H1 (cell line): ENCODE data around the gene MEA1. TPM values are rescaled to one million over a fixed set of nuclear protein-coding genes. Genes with fewer than 3 reads are reported as not detected.

ENCODE experiments used
- CTCF ChIA-PET: fragments of 300-600 bp; sonication (Branson Sonifier 250); formaldehyde crosslinking; loops from one replicate; lab custom pipeline; 2021; ENCODE audit not compliant: partially characterized antibody; lab: Charles Lee
- POLR2A ChIA-PET: fragments of 300-600 bp; sonication (Branson Sonifier 250); formaldehyde crosslinking; loops from one replicate; lab custom pipeline; 2021; ENCODE audit warnings: inconsistent platforms; ENCODE audit not compliant: partially characterized antibody; lab: Charles Lee
- DNase-seq, 2 experiments: peaks; one replicate each; pipeline versions ENCODE4 v3.0.0 to v3.0.0-alpha.2; 2010 to 2022; ENCODE audit warnings: low spot score in 2 of 2, low read depth in 1 of 2, mixed read lengths in 1 of 2
- FAIRE-seq: peaks from 2 replicates; lab custom pipeline; 2011; peaks lifted over from hg19 to GRCh38; lab: Jason Lieb, UNC
- H2AFZ ChIP-seq: 2 replicates; pipeline ENCODE4 v1.8.1; 2012; ENCODE audit warnings: low read length, inconsistent platforms
- H2AK5ac ChIP-seq: 2 replicates; pipeline ENCODE4 v1.6.1; 2013; ENCODE audit warnings: low read depth, low read length
- H2BK120ac ChIP-seq: replicated peaks from 2 replicates; pipeline ENCODE3; 2013; ENCODE audit warnings: low read depth, low read length, inconsistent platforms
- H2BK12ac ChIP-seq: 2 replicates; pipeline ENCODE4 v1.6.1; 2013; ENCODE audit warnings: low read depth, low read length
- H2BK15ac ChIP-seq: 2 replicates; pipeline ENCODE4 v1.6.1; 2013; ENCODE audit warnings: low read length
- H2BK20ac ChIP-seq: 2 replicates; pipeline ENCODE4 v1.6.1; 2013; ENCODE audit warnings: low read length
- H2BK5ac ChIP-seq: 2 replicates; pipeline ENCODE4 v1.6.1; 2013; ENCODE audit warnings: low read depth, low read length
- H3K14ac ChIP-seq: 2 replicates; pipeline ENCODE4 v1.6.1; 2013; ENCODE audit warnings: inconsistent platforms; ENCODE audit not compliant: insufficient read length
- H3K18ac ChIP-seq: 2 replicates; pipeline ENCODE4 v1.6.1; 2013; ENCODE audit warnings: low read length; ENCODE audit errors: extremely low read depth
- H3K23ac ChIP-seq: 2 replicates; pipeline ENCODE4 v1.6.1; 2013; ENCODE audit warnings: inconsistent platforms; ENCODE audit not compliant: insufficient read length
- H3K23me2 ChIP-seq: 2 replicates; pipeline ENCODE4 v1.6.1; 2013; ENCODE audit warnings: low read depth, low read length
- H3K27ac ChIP-seq: 2 replicates; pipeline ENCODE4 v1.6.1; 2011; ENCODE audit warnings: low read depth, low read length, inconsistent platforms
- H3K27me3 ChIP-seq, 4 experiments: replicated peaks in 1 of 4; 1 replicate in 1 of 4; 2 replicates in 3 of 4; pipeline versions ENCODE4 v1.6.1 to v1.8.1; 2011 to 2013; ENCODE audit warnings: low read length in 3 of 4, mild to moderate bottlenecking in 3 of 4, inconsistent platforms in 2 of 4, mixed read lengths in 2 of 4, moderate library complexity in 1 of 4; ENCODE audit not compliant: control insufficient read depth in 3 of 4, insufficient read depth in 3 of 4; ENCODE audit errors: extremely low read depth in 1 of 4
- H3K36me3 ChIP-seq, 4 experiments: 2 replicates each; pipeline versions ENCODE4 v1.6.1 to v1.8.1; 2011 to 2013; ENCODE audit warnings: mild to moderate bottlenecking in 4 of 4, low read length in 3 of 4, moderate library complexity in 2 of 4, control low read depth in 1 of 4, inconsistent platforms in 1 of 4; ENCODE audit not compliant: insufficient read depth in 4 of 4, control insufficient read depth in 2 of 4
- H3K4ac ChIP-seq: replicated peaks from 2 replicates; pipeline ENCODE3; 2013; ENCODE audit warnings: low read length, low read depth, mixed read lengths, inconsistent platforms; ENCODE audit not compliant: insufficient read length
- H3K4me1 ChIP-seq, 4 experiments: replicated peaks in 1 of 4; 1 replicate in 1 of 4; 2 replicates in 3 of 4; pipeline versions ENCODE4 v1.6.1 to v1.8.1; 2011 to 2013; ENCODE audit warnings: low read length in 3 of 4, inconsistent platforms in 2 of 4, mixed read lengths in 1 of 4; ENCODE audit not compliant: insufficient read depth in 4 of 4, control insufficient read depth in 3 of 4
- H3K4me2 ChIP-seq, 2 experiments: 2 replicates each; pipeline versions ENCODE4 v1.6.1 to v1.8.1; 2011 to 2013; ENCODE audit warnings: low read depth in 2 of 2, low read length in 2 of 2, control low read depth in 1 of 2, inconsistent platforms in 1 of 2, mild to moderate bottlenecking in 1 of 2; ENCODE audit not compliant: insufficient read depth in 1 of 2
- H3K4me3 ChIP-seq, 4 experiments: fragments of 200-600, 300-600 bp in 1 of 4; sonication (generic), shearing (Covaris generic), sonication (Bioruptor Twin) in 1 of 4; 2 replicates each; pipeline versions ENCODE4 v1.5.1 to v1.8.1; 2011 to 2016; ENCODE audit warnings: low read length in 4 of 4, low read depth in 3 of 4, control low read depth in 2 of 4, inconsistent platforms in 2 of 4, mild to moderate bottlenecking in 2 of 4, mixed read lengths in 1 of 4, moderate library complexity in 1 of 4; ENCODE audit not compliant: insufficient read depth in 2 of 4; ENCODE audit errors: extremely low read depth in 1 of 4
- H3K56ac ChIP-seq: replicated peaks from 2 replicates; pipeline ENCODE3; 2013; ENCODE audit warnings: low read depth, mild to moderate bottlenecking, mixed read lengths, low read length, inconsistent platforms; ENCODE audit not compliant: insufficient read length
- H3K79me1 ChIP-seq: 2 replicates; pipeline ENCODE4 v1.6.1; 2013; ENCODE audit warnings: low read depth, low read length, control low read depth
- H3K79me2 ChIP-seq, 2 experiments: 2 replicates each; pipeline versions ENCODE4 v1.6.1 to v1.8.1; 2012 to 2013; ENCODE audit warnings: low read length in 2 of 2, mild to moderate bottlenecking in 2 of 2, inconsistent platforms in 1 of 2; ENCODE audit not compliant: insufficient read depth in 2 of 2, control insufficient read depth in 1 of 2
- H3K9ac ChIP-seq, 4 experiments: replicated peaks in 1 of 4; 1 replicate in 1 of 4; 2 replicates in 3 of 4; pipeline versions ENCODE4 v1.6.1 to v1.8.1; 2011 to 2013; ENCODE audit warnings: low read depth in 3 of 4, low read length in 3 of 4, control low read depth in 2 of 4, mild to moderate bottlenecking in 2 of 4, moderate library complexity in 2 of 4, inconsistent platforms in 1 of 4; ENCODE audit errors: extremely low read depth in 1 of 4
- H3K9me3 ChIP-seq, 2 experiments: 2 replicates each; pipeline versions ENCODE4 v1.6.1 to v1.8.1; 2012 to 2013; ENCODE audit warnings: mild to moderate bottlenecking in 2 of 2, moderate library complexity in 2 of 2, control low read depth in 1 of 2, inconsistent platforms in 1 of 2, low read depth in 1 of 2, low read length in 1 of 2, mixed read lengths in 1 of 2; ENCODE audit not compliant: insufficient read depth in 2 of 2
- H4K20me1 ChIP-seq, 2 experiments: replicated peaks in 1 of 2; 2 replicates each; pipeline versions ENCODE3 to v1.8.1; 2011 to 2013; ENCODE audit warnings: inconsistent platforms in 2 of 2, low read length in 2 of 2, mild to moderate bottlenecking in 1 of 2; ENCODE audit not compliant: insufficient read depth in 2 of 2, control insufficient read depth in 1 of 2
- H4K5ac ChIP-seq: 2 replicates; pipeline ENCODE4 v1.6.1; 2013; ENCODE audit warnings: low read length, low read depth, mixed read lengths, inconsistent platforms; ENCODE audit not compliant: insufficient read length
- H4K8ac ChIP-seq: 2 replicates; pipeline ENCODE4 v1.8.0; 2013; ENCODE audit warnings: mild to moderate bottlenecking, moderate library complexity, low read length, inconsistent platforms; ENCODE audit not compliant: insufficient read depth; ENCODE audit errors: extremely low read depth
- H4K91ac ChIP-seq: replicated peaks from 2 replicates; pipeline ENCODE3; 2013; ENCODE audit warnings: low read length, mixed read lengths, inconsistent platforms; ENCODE audit not compliant: insufficient read length
- ATF2 ChIP-seq: IDR thresholded peaks from 2 replicates; pipeline ENCODE4 v1.6.1; 2012; ENCODE audit warnings: low read length, inconsistent platforms
- EP300 ChIP-seq, 2 experiments: IDR thresholded peaks; 1 replicate in 1 of 2; 2 replicates in 1 of 2; pipeline ENCODE4 v1.6.1; 2011 to 2012; ENCODE audit warnings: low read depth in 2 of 2, low read length in 2 of 2, mild to moderate bottlenecking in 2 of 2, borderline replicate concordance in 1 of 2, inconsistent platforms in 1 of 2, moderate library complexity in 1 of 2
- NANOG ChIP-seq: IDR thresholded peaks from 2 replicates; pipeline ENCODE4 v1.6.1; 2011; ENCODE audit warnings: low read length, low read depth, mild to moderate bottlenecking, inconsistent platforms; ENCODE audit not compliant: insufficient read depth, poor library complexity, severe bottlenecking
- RFX5 ChIP-seq: IDR thresholded peaks from 2 replicates; pipeline ENCODE4 v1.6.1; 2011; ENCODE audit warnings: low read depth, low read length, improper control_type of control experiment, borderline replicate concordance
- SP1 ChIP-seq: IDR thresholded peaks from 2 replicates; pipeline ENCODE4 v1.6.1; 2011; ENCODE audit warnings: low read depth, low read length
- TEAD4 ChIP-seq: IDR thresholded peaks from 2 replicates; pipeline ENCODE4 v1.6.1; 2012; ENCODE audit warnings: low read depth, low read length, inconsistent platforms, mixed read lengths
- WGBS, 2 experiments: shearing (Covaris generic) in 1 of 2; methylation state at CpG; one replicate each; pipeline versions ENCODE4 v1.1.6 to v1.1.7; 2013 to 2015; ENCODE audit warnings: low lambda C conversion rate in 2 of 2, mixed read lengths in 2 of 2, inconsistent platforms in 1 of 2, low coverage in 1 of 2, missing lambda C conversion rate in 1 of 2; ENCODE audit not compliant: insufficient replicate concordance in 2 of 2, insufficient coverage in 1 of 2, insufficient read length in 1 of 2; ENCODE audit errors: extremely low coverage in 1 of 2, missing lambda C conversion rate in 1 of 2; 5-methylcytosine and 5-hydroxymethylcytosine counted together
- polyA plus RNA-seq, 7 experiments: library from polyadenylated mRNA; depleted of rRNA in 3 of 7; stranded (reverse) in 5 of 7; unstranded in 2 of 7; fragments of >200 nt in 5 of 7; fragments of 200-250 nt in 2 of 7; gene quantifications; 1 replicate in 5 of 7; 2 replicates in 1 of 7; 4 replicates in 1 of 7; pipeline versions ENCODE4 v1.2.1 to v1.2.3, GENCODE V29; 2011 to 2013; ENCODE audit warnings: missing spikeins in 2 of 7, mixed read lengths in 2 of 7
- total RNA-seq: library from RNA; stranded (reverse); fragmentation: NEBNext Ultra II Directional; extraction: Animal tissue kit (Norgen Biotek cat#: 25700); gene quantifications from 2 replicates; pipeline ENCODE4 v1.2.1, GENCODE V29; 2021
- TF ChIP-seq, protein P1 (sequence below): IDR thresholded peaks from 2 replicates; pipeline ENCODE4 v1.6.1; 2012; ENCODE audit warnings: inconsistent platforms
- TF ChIP-seq, protein P2 (sequence below): IDR thresholded peaks from 2 replicates; pipeline ENCODE4 v1.6.1; 2012; ENCODE audit warnings: inconsistent platforms

MEA1 gene
- total and polyA plus RNA-seq, 2 of the 8 experiments (the other 6 are each of a cell fraction or from before 2014, with no cell fraction given), result 94.2 to 96.4 TPM

GRCh38 chr6:43052842-43053544 lies 39.2 kb upstream of the MEA1 start:
- peak overlapping the region; percentile 72 to 91 (median 78) for H3K4me3 ChIP-seq
- H3K36me3 ChIP-seq, result peaks cover 5 to 28% (median 20%) of the 10 kb centered on the region in 4 experiments; a peak in 7 of 8 replicates
- peaks cover 1 to 4% of the 10 kb centered on the region in 2 experiments for H4K20me1 ChIP-seq
- peak overlapping the region; percentile 43 for H3K56ac ChIP-seq
- H3K4ac ChIP-seq, result peak overlapping the region; percentile 85
- peak overlapping the region; percentile 36; the same call in 1 of the 2 replicates for H2AFZ ChIP-seq
- no peaks in the 10 kb centered on the region for H3K9me3 ChIP-seq
- H3K23ac ChIP-seq, result no peak overlapping the region
- DNase-seq (no peak), FAIRE-seq (no peak)
- H3K18ac ChIP-seq, result peak overlapping the region; percentile 96
- H3K9ac ChIP-seq, result peak overlapping the region; percentile 80 to 88 (median 82)
- H2BK5ac ChIP-seq, result peak overlapping the region; percentile 92
- H3K27ac ChIP-seq, result peak overlapping the region; percentile 87
- no peak overlapping the region for H2BK120ac ChIP-seq
- CTCF ChIA-PET, result interaction anchor here (0.6 to 3.0 kb wide), 5 partner anchors 30 to 90 kb away, joined by 3 to 18 read pairs (median 3); no protein-coding TSS in a partner anchor
- no peak overlapping the region for H2BK15ac ChIP-seq
- peaks cover 7% of the 10 kb centered on the region for H3K23me2 ChIP-seq
- WGBS, 2 experiments, result 18% methylated on average over 22 of the region's 22 CpGs; no CpG with 5 or more reads in 1 of the 2 experiments
- POLR2A ChIA-PET, result interaction anchor here (0.8 to 29.7 kb wide), 20 partner anchors 8 to 1193 kb away, joined by 3 to 584 read pairs (median 5); partner anchors contain the start of genes KLHDC3, MEA1, PEX6 and PTK7
- H2BK20ac ChIP-seq, result no peak overlapping the region
- H3K14ac ChIP-seq, result no peak overlapping the region
- peaks cover 0 to 10% (median 5%) of the 10 kb centered on the region in 4 experiments; a peak in 4 of 7 replicates for H3K4me1 ChIP-seq
- H3K4me2 ChIP-seq, result peak overlapping the region; percentile 83 to 97
- H4K8ac ChIP-seq, result peak overlapping the region; percentile 90; the same call in 1 of the 2 replicates
- H4K91ac ChIP-seq, result peak overlapping the region; percentile 58
- H2AK5ac ChIP-seq, result no peak overlapping the region
- peaks cover 8% of the 10 kb centered on the region for H3K79me1 ChIP-seq
- H3K79me2 ChIP-seq, result peaks cover 0 to 5% of the 10 kb centered on the region in 2 experiments; a peak in 3 of 4 replicates
- no peaks in the 10 kb centered on the region for H3K27me3 ChIP-seq
- 0 out of 2 replicates have a peak overlapping the region, but pooled peaks have one; percentile 46 for H2BK12ac ChIP-seq
- H4K5ac ChIP-seq, result peak overlapping the region; percentile 87
- TF ChIP-seq, protein P1, sequence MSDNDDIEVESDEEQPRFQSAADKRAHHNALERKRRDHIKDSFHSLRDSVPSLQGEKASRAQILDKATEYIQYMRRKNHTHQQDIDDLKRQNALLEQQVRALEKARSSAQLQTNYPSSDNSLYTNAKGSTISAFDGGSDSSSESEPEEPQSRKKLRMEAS, result no peak
- no peak for TF ChIP-seq RFX5
- TF ChIP-seq ATF2, result no peak
- TF ChIP-seq NANOG, result no peak
- TF ChIP-seq TEAD4, result no peak
- no peak for TF ChIP-seq SP1
- TF ChIP-seq, protein P2, sequence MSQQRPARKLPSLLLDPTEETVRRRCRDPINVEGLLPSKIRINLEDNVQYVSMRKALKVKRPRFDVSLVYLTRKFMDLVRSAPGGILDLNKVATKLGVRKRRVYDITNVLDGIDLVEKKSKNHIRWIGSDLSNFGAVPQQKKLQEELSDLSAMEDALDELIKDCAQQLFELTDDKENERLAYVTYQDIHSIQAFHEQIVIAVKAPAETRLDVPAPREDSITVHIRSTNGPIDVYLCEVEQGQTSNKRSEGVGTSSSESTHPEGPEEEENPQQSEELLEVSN, result no peak
- no peak for TF ChIP-seq EP300 (IDR thresholded peaks at IDR 0.05; ENCODE audit: borderline replicate concordance in 1 of 2, low read depth in 2 of 2, low read length in 2 of 2)
